Inflammatory macrophage (primary cell): ENCODE data around the gene BBS10.
"Not testable (repeated sequence)": the region's sequence is repeated elsewhere in the genome, so short reads cannot be mapped to it uniquely, and the experiment has no call there.

Experiments
- DNase-seq, 2 donors: peaks; one replicate each; pipeline ENCODE4 v3.0.0-alpha.2; 2020 to 2022

BBS10 gene

DNA sequence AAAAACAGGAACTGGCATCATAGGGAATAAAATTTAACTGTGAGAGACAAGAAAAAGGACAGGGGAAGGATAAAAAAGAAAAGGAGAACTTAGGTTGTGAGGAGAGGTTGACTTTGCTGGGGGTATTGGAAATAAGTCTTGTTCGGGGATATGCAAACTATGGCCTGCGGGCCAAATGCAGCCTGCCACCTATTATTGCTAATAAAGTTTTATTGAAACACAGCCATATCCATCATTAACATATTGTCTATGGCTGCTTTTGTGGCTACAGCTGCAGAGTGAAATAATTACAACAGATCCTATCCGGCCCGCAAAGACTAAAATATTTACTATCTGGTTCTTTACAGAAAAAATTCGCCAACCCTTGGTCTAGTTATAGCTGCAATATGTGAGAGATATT lies 18.6 kb downstream of the BBS10 start:
- DNase-seq = no peak

- no peak for DNase-seq
Observed at GRCh38 chr12:76329159-76329558, 19.1 kb downstream of the BBS10 start.

DNA sequence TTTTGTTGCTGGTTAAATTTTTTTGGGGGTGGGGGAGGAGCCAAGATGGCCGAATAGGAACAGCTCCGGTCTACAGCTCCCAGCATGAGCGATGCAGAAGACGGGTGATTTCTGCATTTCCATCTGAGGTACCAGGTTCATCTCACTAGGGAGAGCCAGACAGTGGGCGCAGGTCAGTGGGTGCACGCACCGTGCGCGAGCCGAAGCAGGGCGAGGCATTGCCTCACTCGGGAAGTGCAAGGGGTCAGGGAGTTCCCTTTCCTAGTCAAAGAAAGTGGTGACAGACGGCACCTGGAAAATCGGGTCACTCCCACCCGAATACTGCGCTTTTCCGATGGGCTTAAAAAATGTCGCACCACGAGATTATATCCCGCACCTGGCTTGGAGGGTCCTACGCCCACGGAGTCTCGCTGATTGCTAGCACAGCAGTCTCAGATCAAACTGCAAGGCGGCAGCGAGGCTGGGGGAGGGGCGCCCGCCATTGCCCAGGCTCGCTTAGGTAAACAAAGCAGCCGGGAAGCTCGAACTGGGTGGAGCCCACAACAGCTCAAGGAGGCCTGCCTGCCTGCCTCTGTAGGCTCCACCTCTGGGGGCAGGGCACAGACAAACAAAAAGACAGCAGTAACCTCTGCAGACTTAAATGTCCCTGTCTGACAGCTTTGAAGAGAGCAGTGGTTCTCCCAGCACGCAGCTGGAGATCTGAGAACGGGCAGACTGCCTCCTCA lies 28.5 kb downstream of the BBS10 start:
- not testable (repeated sequence) for DNase-seq

DNA sequence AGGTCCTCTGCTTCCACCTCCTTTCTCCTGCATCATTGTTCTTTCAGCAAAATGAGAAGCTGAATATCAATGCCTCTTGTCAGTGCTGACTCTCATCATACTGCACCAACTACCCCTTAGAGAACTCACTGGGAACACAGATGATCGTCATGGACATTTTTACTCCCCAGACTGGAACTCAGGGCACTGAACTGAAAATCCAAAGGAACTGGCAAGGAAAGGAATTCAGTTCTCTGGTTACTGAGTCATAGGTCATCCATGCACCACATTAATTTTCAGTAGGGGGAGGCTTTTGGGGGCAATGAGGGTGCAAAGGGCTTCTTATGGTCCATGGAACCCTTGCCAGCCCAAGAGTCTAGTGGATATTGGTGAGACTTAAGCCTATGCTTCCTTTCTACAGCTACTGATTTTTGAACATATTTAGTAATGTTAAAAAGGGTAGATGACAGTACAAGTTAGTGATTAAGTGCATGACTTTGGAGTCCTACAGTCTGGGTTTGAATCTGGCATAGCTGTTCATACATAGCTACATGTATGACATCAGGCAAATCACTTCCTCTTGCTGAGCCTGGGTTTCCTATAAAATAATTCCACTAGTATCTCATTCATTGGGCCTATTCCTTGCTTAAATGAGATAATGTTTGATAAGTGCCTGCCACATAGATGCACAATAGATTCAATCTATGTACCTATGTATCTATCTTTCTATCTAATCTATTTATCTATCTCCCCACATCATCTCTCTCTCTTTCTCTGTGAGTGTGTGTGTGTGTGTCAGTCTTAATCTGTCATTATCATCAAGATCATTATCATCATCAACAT lies 29.2 kb downstream of the BBS10 start:
- no peak for DNase-seq

- DNase-seq = no peak
Observed at GRCh38 chr12:76317976-76318375, 30.2 kb downstream of the BBS10 start.

- DNase-seq = no peak
Observed at GRCh38 chr12:76316468-76316867, 31.7 kb downstream of the BBS10 start.

DNA sequence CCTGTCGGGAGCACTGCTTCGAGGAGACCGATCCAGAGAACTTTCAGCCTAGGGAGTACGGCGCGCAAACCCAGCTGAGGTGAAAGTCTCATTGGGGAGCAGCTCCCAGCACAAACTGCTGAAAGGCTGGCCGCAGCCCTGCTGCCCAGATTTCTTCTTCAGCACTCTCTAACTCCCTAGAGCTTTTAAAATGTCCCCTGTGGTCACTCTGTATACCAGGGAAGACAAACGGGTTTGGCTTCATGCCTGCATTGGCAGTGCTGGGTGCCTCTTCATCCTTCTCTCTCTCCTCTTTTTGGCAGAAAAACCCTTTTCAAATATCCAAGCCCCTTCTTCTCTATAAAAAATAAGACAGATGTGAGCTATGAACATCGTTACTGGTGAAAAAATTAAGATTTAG lies 34.9 kb downstream of the BBS10 start:
- DNase-seq = no peak

DNA sequence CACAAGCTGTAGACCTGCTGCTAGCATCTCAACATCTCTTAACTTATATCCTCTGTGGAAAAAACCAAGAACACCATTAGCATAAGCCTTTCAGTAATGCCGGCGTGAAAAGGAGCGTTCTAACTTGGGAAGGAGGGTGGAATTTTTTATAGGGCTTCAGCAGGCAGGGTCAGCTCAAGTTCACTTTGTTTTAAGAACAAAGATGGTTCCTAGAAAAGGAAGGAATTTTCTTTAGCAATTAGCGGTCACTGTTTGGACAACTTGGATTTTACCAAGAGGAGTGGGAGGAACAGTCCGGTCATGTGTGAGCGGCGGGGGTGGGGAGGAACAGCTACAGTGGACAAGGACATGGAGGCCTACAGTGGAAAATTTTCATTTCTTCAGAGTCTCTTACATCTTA lies 35.9 kb downstream of the BBS10 start:
- DNase-seq = peak; percentile 53 to 56

DNA sequence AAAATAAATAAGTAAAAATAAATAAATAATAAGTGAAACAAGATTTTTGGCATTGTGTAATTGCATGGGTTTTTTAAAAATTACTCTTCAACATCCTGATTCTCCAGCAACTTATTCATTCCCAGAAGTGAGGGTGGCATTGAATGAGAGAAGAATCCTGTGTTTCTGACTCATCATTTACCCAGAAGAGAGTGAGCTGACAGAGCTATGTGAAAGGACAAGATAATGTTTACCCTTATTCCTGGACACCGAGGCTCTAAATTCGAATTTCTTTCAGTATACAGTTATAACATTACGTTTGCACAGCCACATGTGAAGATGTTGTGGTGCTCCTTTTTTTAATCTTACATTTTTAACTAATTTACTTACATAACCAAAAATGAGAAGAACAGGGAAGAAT lies 36.4 kb downstream of the BBS10 start:
- DNase-seq = peak; percentile 27 to 54

DNA sequence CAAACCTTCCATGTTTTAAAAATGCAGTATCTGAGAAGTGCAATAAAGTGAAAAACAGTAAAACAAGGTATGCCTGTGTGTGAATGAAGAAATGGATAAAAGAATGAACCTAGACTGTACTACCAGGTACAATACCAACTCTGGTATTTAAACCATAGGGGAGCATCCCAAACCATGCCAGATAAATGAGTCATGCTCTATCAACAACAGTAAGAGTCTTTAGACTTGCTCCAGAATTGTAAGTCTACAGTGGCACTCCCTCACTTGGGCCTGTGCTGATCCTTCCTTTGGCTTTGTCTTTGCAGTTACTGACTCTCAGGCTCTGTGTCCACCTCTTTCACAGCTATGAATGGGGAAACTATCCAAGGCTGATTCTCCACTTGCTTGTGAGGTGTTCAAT lies 38.1 kb downstream of the BBS10 start:
- DNase-seq = no peak

GRCh38 chr12:76308866-76309265 lies 39.3 kb downstream of the BBS10 start:
- DNase-seq = no peak

DNA sequence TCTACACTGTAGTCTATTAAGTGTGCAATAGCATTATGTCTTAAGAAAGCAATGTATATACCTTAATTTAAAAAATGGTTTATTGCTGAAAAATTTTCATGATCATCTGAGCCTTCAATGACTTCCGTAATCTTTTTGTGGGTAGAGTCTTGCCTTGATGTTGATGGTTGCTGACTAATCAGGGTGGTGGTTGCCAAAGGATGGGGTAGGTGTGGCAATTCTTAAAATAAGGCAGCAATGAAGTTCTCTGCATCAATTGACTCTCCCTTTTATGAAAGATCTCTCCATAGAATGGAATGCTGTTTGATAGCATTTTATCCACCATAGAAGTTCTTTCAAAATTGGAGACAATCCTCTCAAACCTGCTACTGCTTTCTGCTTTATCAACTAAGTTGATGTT lies 41.1 kb downstream of the BBS10 start:
- peak in 1 of 2 donors; percentile 3 for DNase-seq

DNA sequence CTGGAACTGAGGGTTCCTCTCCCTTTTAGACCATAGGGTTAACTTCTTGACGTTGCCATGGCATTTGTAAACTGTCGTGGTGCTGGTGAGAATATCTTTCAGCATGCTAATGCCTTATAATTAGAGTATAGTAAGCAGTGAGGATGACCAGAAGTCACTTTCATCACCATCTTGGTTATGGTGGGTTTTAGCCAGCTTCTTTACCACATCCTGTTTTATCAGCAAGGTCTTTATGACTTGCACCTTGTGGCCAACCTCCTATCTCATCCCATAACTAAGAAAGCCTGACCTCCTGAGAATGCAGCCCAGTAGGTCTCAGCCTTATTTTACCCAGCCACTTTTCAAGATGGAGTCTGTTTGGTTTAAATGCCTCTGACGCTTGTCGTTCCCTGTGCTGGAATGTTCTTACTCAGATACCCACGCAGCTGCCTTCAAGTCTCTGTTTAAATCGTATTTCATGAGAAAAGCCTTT lies 44.2 kb downstream of the BBS10 start:
- no peak for DNase-seq

DNA sequence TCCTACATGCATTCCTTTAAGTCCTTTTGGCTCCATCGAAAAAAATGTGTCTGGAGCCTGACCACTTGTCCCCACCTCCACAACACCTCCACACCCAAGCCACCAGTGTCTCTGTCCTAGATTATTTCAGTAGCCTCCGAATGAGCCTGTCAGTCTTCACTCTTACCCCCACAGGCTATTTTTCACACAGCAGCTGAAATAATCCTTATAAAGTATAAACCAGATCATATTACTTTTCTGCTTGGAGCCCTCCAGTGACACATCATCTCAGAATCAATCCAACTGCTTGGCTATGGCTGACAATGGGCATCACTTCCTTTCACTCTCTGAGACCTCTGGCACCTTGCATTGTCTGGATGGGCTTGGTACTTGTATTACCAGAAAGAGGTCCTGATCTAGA lies 44.9 kb downstream of the BBS10 start:
- DNase-seq = no peak

- no peak for DNase-seq
Observed at GRCh38 chr12:76300297-76300665, 47.9 kb downstream of the BBS10 start.

- no peak for DNase-seq
Observed at GRCh38 chr12:76299536-76300296, 48.5 kb downstream of the BBS10 start.
